AG08395 (cell line): ENCODE measurements around the gene TOB2.
"Not testable (repeated sequence)": the region's sequence is repeated elsewhere in the genome, so short reads cannot be mapped to it uniquely, and the experiment has no call there.

ENCODE experiments used
- DNase-seq: peaks from one replicate; pipeline ENCODE4 v3.0.0; 2012; ENCODE audit warnings: mixed read lengths, low spot score

Gene TOB2

DNA sequence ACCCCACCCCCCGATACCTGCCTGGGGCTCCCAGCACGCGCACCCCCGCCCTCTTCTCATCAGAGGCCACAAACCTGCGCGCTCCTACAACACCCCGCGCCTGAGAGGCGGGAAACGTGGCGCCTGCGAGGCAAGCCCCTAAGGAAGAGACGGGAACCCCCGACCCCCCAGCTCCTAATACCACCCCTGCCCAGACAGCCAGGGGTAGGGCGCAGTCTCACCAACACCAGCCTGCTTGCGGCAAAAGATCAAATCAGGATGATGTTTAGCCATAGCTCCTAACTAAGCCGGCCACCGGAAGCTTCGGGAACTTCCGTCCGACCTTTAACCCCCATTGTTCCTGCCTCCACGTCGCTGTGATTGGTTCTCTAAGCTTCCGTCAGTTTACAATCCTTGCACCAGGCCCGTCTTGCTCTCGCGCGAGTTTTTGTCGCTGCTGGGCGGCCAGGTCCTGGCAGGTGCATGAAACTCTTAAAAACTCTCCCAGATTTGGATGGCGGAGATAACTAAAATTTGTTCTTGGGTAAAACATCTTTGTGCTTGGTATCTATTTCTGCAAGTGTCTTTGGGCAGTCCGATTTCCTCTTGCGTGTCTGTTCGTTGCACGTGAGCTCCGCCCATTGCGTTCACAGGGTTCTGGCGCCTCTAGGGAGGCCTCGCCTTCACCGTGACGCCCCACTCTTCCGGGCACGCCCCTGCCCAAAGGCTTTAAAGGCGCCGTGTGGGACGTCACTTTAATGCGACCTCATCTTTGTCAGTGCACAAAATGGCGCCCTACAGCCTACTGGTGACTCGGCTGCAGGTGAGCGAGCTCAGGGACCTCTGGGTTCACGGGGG is 22.0 kb upstream of the TOB2 start, which contains the start of the genes ACO2 and PHF5A:
TSS of gene ACO2 (plus strand) at position 737 of the 837 bp plus-strand sequence. CDS start at position 767, 30 bp downstream.
TSS of gene PHF5A (minus strand) at position 312 of the 837 bp plus-strand sequence. CDS start at position 273, 39 bp downstream.
- peak; percentile 97 for DNase-seq

DNA sequence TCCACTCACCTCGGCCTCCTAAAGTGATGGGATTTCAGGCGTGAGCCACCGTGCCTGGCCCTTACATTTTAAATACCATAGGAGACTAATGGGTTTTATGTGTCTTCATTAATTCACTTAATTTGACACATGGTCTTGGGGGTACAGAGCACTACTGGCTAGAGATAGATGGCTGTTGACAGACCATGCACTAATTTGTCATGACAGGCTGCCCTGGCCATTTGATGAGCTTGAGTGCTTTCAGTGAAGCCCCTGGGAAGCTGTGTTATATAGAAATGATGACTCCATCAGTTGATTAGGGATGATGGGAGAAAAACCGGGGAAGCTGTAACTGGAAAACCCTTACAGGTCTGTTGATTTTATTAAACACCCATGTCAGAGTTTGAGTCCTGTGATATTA is 15.3 kb upstream of the TOB2 start:
- no peak for DNase-seq

GRCh38 chr22:41460071-41460470 is 13.5 kb upstream of the TOB2 start:
- DNase-seq, result not testable (repeated sequence)

DNA sequence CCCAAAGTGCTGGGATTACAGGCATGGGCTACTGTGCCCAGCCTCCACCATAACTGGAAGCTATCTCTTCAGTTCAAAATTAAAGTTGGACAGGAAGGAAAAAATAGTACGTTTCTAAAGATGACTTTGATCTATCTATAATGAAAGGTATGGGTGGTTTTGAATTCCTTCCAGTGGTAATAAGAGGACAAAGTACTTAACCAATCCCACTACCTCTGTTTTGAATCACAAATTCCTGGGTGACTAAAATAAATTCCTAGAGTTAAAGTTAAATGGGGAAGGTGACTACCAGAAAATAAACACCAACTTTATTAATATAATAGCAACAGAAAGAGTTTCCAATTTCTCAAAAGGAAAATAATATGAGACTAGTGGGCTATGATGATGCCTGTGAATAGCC is 12.8 kb upstream of the TOB2 start:
- no peak for DNase-seq

DNA sequence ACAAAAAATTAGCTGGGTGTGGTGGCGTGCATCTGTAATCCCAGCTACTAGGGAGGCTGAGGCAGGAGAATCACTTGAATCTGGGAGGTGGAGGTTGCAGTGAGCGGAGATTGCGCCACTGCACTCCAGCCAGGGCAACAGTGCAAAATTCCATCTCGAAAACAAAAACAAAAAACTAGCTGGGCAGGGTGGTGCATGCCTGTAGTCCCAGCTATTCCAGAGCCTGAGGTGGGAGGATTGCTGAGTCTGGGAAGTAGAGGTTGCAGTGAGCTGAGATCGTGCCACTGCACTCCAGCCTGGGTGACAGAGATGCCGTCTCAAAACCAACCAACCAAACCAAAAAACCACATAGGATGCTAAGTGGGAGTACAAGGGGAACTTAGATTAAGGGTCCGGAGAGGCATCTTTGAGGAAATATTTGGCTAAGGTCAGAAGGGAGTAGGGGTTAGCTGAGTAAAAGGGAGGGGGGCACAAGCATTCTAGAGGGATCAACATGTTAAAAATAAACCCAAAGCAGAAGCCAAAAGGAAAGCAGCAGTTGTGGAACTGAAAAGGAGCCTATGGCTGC is 11.6 kb upstream of the TOB2 start:
- DNase-seq, result no peak

GRCh38 chr22:41448189-41448808 is 1.7 kb upstream of the TOB2 start:
- peak; percentile 97 for DNase-seq

DNA sequence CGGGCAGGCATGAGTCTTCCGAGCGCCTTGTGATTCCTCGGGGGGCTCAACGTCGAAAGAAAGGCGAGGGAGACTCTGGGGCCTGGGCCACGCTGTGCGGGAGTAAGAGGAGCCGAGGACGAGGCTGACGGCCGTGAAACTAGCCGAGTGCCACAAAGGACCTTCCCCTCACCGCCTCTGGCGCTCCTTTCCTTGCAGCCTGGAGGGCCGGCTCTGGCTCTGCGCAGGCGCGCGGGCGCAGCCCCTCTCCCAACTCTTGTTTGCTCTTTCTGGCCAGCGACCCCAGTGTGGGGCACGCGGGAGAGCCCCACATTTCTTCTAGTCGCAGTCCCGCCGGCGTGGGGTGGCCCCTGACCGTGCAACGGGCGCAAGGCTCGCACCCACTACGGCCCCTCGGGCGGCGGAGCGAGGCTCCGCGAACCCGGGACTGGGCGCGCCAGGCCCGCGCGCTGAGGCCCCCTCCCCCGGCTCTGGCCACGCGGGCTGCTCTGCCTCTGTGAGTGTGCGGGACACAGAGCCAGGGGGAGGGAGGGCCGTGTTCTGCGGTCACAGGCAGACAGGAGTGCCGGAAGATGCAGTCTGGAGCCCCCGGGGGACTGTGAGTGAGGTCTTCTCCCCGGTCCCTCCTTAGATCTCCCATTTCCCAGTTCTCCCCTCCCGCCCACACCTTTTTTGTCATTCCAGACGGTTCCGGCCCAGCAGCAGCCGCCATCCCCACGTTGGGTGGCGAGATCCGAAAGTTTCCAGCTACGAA is 1.0 kb upstream of the TOB2 start:
- DNase-seq, result peak; percentile 33

GRCh38 chr22:41446057-41446501 is 522 bp downstream of the TOB2 start:
- DNase-seq, result no peak

- no peak for DNase-seq
Measured at GRCh38 chr22:41445129-41446056, 1.2 kb downstream of the TOB2 start.

DNA sequence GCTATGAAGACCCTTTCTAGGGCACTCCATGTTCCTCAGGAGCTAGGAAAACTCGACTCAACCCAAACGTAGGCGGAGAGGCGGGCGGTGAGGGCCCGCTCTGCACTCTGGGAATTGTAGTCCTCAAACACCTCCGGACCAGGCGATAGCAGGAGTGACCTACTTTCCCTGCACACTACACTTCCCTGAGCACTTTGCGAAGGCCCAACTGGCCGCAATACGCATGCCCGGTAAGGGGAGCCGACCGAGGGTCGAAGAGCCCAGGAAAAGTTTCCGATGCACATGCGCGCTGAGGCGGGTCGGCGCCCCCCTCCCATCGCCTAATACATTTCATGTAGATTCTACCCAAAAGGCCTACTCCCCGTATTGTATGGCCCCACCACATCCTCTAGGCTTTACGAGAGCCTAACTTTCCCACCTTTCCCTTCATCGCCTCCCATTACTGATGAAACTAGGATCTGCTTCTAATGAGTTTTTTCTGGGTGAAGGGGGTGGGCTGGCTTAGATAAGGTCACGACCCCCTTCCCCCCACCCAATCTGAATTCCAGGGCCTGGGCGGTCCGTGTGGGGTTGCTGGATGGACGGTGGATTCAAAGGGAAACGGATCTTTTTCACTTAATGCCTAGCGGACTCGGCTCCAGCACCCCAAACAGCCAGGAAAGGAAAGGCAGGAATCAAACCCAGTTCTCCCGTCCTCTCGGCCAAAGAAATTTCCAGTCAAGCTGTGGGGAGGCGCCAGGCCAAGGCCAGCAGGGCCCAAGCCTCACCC is 2.1 kb downstream of the TOB2 start:
- DNase-seq, result peak; percentile 89

DNA sequence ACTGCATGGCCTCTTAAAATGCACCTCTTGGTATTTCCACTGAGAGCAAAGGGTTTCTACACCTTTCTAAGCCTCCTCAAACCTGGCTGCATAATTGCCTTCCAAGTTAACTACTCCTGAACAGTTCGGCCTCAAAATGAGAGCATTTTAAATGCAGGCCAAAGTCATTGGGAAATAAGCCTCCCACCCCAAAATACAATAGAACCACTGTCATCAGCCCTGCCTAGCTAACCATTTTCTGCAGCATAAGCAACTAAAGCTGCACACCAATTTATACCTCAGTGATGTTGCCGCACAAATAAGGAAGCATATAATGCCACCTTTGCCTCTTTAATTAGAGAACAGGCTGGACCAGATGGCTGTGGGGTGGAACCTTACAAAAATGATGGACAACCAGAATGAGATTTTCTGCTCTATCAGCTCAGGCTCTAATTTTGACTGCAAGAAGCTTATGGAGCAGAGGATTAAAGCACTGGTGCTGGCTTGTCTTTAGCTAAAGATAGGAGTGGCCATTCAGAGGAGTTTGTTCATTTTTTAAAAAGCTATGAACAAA is 4.3 kb downstream of the TOB2 start:
- no peak for DNase-seq

- not testable (repeated sequence) for DNase-seq
Measured at GRCh38 chr22:41440511-41440910, 6.1 kb downstream of the TOB2 start.

DNA sequence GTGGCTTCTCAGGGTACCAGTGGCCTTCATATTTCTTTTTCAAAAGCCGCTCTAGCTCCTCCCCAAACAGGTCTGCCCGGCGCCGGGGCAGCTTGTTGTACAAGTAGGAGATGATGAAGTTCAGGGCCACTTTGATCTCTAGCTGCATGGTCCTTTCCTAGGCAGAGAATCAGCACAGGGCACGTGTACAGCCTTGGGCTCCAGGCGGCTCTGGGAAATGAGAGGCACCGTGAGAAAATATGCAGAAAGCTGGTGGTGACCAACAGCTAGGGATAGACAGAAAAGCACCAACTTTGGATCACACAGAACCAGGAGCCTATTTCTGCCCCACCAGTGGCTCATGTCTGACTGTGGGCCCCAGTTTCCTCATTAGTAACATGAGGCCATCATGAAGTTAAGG is 9.4 kb downstream of the TOB2 start:
- DNase-seq, result no peak

DNA sequence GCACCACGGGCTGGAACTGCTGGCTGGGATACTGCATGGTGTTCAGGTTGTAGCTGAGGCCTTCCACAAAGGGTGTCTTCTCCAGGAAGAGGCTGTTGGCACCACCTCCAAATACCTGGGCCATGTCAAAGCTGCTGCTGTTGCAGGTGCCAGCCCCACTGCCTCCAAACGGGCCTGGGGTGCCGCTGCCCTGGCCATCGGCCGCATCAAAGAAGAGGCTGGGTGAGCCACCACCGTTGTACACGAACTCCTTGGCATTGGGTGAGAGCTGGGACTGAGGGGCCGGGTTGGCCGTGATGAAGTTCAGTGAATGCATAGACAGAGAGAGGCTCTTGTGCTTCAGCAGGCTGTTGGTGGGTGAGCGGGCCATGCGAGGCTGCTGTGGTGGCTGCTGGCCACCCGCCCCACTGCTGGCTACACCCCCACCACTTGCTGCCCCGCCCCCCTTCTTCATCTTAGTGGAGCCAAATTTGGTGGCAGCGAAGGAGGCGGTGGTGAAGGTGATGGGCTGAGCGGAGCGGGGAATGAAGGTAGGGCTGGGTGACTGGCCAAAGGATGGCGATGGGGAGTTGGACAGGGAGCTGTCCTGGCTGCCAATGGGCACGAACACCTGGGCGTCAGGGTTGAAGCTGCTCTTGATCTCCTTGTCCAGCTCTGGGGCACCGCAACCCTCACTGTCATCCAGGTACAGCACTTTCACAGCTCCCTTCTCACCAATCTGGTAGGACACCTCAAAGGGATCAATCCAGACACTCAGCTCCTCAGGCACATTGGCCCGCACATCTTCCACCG is 10.1 kb downstream of the TOB2 start:
- no peak for DNase-seq

- DNase-seq, result no peak
Measured at GRCh38 chr22:41435560-41435959, 11.0 kb downstream of the TOB2 start.

DNA sequence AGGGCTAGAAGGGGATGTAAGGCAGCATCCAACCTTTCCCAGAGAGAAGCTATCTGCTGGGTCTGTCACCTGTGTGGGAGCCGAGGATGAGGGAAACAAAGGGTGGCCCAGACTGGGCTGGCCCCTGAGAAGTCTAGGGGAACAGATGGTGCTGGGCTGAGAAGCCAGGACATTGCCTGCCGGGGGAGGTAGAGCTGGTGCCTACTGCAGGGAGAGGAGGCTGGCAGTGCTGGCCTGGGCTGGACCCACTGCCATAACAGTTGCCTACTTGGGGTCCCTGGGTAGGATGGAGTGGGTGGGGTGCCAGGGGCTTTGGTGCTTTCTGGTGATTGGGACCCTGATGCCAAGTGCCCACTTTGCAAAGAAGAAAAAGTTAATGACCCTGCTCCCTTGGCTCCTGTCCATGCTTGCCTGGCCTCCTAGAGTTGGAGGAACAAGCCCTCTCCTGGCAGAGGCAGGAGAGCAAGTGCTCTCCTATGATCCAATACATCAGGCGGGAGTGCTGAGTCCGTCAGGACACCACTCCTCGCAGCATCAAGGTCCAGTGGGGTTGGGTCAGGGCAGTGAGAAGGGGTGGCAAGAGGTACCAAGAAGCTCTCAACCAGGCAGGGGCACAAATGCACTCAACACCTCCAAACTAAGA is 12.1 kb downstream of the TOB2 start:
- not testable (repeated sequence) for DNase-seq

- not testable (repeated sequence) for DNase-seq
Measured at GRCh38 chr22:41433480-41433879, 13.1 kb downstream of the TOB2 start.

- no peak for DNase-seq
Measured at GRCh38 chr22:41431656-41432055, 14.9 kb downstream of the TOB2 start.

- no peak for DNase-seq
Measured at GRCh38 chr22:41429951-41430332, 16.7 kb downstream of the TOB2 start.
